ENCODE measurements around the gene TMEM150B. TPM values are rescaled to one million over a fixed set of nuclear protein-coding genes. Genes with fewer than 3 reads are reported as not detected.

TMEM150B gene
- total RNA-seq, 4 donors from 2014 or later, result 5.6 to 26.7 (median 16.6) TPM

DNA sequence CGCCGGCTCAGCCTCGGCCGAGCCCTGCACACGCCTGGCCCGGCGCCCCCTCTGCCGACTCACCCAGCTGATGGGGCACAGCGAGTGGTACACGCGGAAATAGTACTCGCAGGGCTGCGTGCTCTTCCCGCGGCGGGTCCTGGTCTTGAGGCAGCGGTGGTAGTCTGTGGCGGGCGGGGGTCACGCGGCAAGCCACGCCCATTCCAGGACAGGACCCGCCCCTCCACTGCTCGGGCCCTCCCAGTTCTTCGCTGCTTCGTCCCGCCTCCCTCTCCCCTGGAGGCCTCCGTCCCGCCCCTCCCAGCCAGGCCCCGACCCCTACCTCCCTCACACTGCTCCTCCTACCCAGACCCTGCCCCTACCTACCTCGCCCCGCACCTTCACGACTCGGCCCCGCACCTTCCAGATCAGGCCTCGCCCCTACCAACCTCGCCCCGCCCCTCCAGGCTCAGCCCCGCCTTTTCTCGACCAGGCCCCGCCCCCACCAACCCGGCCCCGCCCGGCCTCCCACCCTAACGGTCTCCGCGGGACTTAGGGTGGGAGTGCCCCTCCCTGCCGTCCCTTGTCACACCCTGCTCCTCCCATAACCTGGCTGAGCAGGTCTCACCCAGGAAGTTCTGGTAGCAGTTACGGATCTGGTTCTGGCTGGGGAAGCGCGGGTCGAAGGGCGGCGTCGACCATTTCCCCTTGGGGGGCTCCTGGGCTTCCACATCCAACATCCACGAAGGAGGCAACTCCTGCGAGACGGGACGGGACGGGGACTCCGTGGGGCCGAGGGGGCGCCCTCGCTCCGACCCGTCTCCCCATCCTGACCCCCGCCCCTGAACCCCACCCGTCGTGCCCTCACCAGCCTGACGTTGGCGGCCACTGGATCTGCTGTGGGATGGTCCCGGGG is 28.9 kb upstream of the TMEM150B start:
- ATAC-seq (ENCODE audit: low FRiP score) (peak; percentile 89), DNase-seq (ENCODE audit: low spot score) (peak; percentile 48)
- TF ChIP-seq, protein P1, sequence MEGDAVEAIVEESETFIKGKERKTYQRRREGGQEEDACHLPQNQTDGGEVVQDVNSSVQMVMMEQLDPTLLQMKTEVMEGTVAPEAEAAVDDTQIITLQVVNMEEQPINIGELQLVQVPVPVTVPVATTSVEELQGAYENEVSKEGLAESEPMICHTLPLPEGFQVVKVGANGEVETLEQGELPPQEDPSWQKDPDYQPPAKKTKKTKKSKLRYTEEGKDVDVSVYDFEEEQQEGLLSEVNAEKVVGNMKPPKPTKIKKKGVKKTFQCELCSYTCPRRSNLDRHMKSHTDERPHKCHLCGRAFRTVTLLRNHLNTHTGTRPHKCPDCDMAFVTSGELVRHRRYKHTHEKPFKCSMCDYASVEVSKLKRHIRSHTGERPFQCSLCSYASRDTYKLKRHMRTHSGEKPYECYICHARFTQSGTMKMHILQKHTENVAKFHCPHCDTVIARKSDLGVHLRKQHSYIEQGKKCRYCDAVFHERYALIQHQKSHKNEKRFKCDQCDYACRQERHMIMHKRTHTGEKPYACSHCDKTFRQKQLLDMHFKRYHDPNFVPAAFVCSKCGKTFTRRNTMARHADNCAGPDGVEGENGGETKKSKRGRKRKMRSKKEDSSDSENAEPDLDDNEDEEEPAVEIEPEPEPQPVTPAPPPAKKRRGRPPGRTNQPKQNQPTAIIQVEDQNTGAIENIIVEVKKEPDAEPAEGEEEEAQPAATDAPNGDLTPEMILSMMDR (IDR thresholded peaks at IDR 0.05), result no peak

DNA sequence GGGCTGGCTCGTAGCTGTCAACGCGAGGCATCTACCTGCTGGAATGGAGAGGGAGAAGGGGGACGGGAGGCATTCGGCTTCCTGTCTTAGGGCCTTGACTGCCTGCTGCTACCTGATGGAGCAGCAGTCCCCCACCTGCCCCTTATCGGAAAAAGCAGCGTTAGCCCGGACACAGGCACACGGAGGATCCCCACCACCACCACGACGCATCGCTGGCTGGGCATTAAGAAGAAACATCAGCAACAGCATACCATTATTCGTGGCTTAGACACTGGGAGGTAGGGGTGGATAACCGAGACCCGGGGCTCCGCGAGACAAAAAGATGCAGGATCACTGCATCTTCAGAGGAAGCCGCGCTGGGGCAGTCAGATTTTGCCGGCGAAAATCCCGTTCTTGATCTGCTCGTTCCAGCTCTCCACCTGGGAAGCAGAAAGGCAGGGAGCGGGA is 28.2 kb upstream of the TMEM150B start:
- TF ChIP-seq, protein P1 (IDR thresholded peaks at IDR 0.05), result no peak
- ATAC-seq (ENCODE audit: low FRiP score) (no peak), DNase-seq (ENCODE audit: low spot score) (no peak)

DNA sequence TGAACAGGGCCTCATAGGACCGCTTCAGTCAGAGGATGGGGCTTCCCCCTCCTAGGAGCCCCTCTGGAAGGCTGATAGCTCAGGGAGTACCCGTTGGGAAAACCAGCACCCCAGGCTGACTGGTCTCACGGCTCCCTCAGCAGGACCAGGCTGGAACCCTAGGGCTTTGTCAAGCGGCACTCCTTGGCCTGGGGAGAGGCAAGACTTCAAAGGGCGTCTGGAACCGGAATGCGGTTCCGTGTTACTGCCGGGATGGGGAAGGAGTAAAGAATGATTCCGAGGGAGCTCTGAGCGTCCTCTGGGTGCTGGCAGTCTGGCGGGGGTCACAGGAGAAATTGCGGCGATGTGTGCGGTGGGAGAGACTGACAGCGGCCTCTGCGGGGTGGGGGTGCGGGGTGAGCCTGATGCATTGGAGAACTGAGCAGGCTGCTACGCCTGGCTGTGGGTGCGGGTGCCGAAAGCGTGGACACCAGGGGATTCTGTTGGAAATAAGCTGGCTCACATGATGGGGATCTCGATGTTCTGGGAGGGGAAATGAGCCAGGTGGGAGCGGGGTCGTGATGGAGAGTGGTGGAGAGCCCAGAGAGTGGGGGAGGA is 27.5 kb upstream of the TMEM150B start:
- DNase-seq (ENCODE audit: low spot score) (no peak), ATAC-seq (ENCODE audit: low FRiP score) (no peak)
- TF ChIP-seq, protein P1 (IDR thresholded peaks at IDR 0.05), result no peak

DNA sequence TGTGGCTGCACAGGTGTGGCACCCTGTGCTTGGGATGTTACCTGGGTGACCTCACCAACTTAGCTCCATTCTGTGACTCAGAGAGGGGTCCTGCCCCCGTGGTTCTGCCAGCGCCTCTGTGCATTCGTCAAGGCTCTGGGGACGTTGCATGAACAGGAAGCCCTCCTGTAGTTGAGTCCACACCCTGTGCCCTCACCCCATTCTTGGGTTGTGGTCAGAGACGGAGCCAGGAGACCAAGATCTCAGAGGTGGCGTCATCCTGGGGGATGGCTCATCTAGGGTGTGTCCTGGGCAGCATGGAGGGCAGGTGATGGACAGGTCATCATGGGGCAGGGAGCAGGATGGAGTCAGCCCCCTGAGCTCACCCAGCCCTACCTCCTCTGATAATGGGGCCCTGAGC is 26.9 kb upstream of the TMEM150B start:
- TF ChIP-seq, protein P1 (IDR thresholded peaks at IDR 0.05), result no peak
- DNase-seq (ENCODE audit: low spot score), result no peak

DNA sequence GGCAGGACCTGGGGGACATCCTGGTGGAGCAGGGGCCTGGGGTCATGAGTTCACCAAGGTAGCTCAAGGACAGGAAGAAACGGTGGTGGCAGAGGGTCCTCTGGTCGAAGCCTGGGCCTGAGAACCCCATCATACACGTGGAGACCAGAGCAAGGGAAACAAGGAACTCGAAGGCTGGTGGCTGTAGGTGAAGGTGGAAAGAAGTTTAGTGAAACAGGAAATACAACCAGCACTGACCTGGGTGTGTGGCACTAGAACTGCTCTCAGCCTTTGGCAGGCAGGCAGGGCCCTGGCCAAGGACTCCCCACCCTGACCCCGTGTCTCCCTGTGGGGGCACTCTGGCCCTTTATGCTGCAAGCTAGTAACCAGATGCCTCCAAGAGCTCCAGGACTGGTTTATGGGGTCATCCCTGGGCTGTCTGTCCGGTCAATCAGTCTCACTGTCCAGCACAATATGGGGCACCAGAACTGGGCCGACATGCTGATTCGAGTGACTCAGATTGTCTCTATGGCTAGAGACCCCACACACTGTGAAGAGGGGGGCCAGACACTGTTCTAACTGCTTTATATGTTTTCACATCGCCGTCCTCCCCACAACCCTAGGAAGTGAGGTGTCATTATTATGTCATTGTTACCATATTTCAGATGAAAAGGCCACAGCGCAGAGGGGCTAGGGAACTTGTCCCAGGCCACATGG is 25.6 kb upstream of the TMEM150B start:
- ATAC-seq (ENCODE audit: low FRiP score), result no peak
- no peak for DNase-seq (ENCODE audit: low spot score)
- TF ChIP-seq, protein P1 (IDR thresholded peaks at IDR 0.05), result no peak

More for the DNA sequence above, 26.9 kb upstream of the TMEM150B start:
- no peak for ATAC-seq (ENCODE audit: low FRiP score)

DNA sequence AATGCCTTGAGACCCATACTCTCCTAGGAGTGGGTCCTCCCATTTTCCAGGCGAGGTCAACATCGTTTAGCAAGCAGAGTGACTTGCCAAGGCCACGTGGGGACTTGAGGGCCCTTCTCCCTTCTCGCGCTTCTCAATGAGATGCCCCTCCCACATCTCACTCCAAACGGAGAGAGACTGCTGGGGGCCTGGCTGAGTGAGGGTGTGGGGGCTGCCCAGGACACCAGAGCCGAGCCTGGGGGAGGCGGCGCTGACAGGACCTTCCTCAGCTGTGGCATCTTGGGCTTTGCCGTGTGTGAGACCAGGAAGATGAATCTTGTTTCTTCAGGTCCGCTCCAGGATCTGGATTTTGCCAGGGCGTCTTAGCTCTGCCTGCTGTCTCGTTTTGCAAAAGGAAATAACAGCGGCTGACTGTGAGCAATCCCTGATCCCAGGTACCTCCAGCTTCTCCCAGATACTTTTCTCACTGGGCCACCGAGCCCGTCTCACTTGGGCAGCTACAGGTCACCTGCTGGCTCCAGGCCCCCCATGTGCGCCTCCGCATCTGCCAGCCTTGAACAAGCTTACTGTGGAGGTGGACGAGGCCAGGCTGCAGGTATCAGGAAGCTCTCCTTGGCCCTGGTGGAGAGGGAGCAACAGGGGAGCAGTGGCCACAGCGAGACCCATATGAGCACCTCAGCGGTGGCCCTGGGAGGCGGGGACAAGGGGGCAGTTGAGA is 23.3 kb upstream of the TMEM150B start:
- DNase-seq (ENCODE audit: low spot score) (no peak), ATAC-seq (ENCODE audit: low FRiP score) (no peak)
- TF ChIP-seq, protein P1 (IDR thresholded peaks at IDR 0.05), result no peak
